Central memory CD4-positive, alpha-beta T cell (primary cell): ENCODE measurements around the gene NINL.
"Not testable (repeated sequence)": the region's sequence is repeated elsewhere in the genome, so short reads cannot be mapped to it uniquely, and the experiment has no call there.

Experiments
- DNase-seq: peaks from one replicate; pipeline ENCODE4 v3.0.0; 2022

NINL gene

GRCh38 chr20:25483431-25484132 lies 101.7 kb downstream of the NINL start:
- DNase-seq = no peak

- DNase-seq = no peak
Measured at GRCh38 chr20:25481918-25482253, 103.4 kb downstream of the NINL start.

GRCh38 chr20:25481235-25481917 lies 104.0 kb downstream of the NINL start:
- no peak for DNase-seq

- no peak for DNase-seq
Measured at GRCh38 chr20:25480797-25481196, 104.5 kb downstream of the NINL start.

- no peak for DNase-seq
Measured at GRCh38 chr20:25480156-25480555, 105.2 kb downstream of the NINL start.

GRCh38 chr20:25479638-25480037 lies 105.7 kb downstream of the NINL start:
- no peak for DNase-seq

- DNase-seq = no peak
Measured at GRCh38 chr20:25478889-25479568, 106.3 kb downstream of the NINL start.

GRCh38 chr20:25477014-25477882 lies 108.1 kb downstream of the NINL start:
- no peak for DNase-seq

- DNase-seq = no peak
Measured at GRCh38 chr20:25476106-25477013, 109.0 kb downstream of the NINL start.

GRCh38 chr20:25473297-25473696 lies 112.0 kb downstream of the NINL start:
- DNase-seq = not testable (repeated sequence)

- no peak for DNase-seq
Measured at GRCh38 chr20:25471020-25471419, 114.3 kb downstream of the NINL start.

- peak; percentile 26 for DNase-seq
Measured at GRCh38 chr20:25470045-25470444, 115.3 kb downstream of the NINL start.

- DNase-seq = no peak
Measured at GRCh38 chr20:25469558-25469957, 115.8 kb downstream of the NINL start.

- DNase-seq = no peak
Measured at GRCh38 chr20:25468126-25469075, 116.9 kb downstream of the NINL start.

GRCh38 chr20:25467441-25467840 lies 117.9 kb downstream of the NINL start:
- no peak for DNase-seq

- DNase-seq = no peak
Measured at GRCh38 chr20:25466846-25467245, 118.5 kb downstream of the NINL start.

- no peak for DNase-seq
Measured at GRCh38 chr20:25465243-25466135, 119.8 kb downstream of the NINL start.

GRCh38 chr20:25464501-25465242 lies 120.7 kb downstream of the NINL start:
- no peak for DNase-seq
